ENCODE measurements around the gene CRIP3.

Gene CRIP3

GRCh38 chr6:43318011-43318410 is 9.4 kb upstream of the CRIP3 start:
- no peak for TF ChIP-seq CTCF (IDR thresholded peaks at IDR 0.05; ENCODE audit: borderline replicate concordance, insufficient read depth, low read depth, low read length)
- no peak overlapping the region for H3K4me3 ChIP-seq (ENCODE audit: low read depth, low read length)

GRCh38 chr6:43313813-43314212 is 5.2 kb upstream of the CRIP3 start:
- no peak for TF ChIP-seq CTCF (IDR thresholded peaks at IDR 0.05; ENCODE audit: borderline replicate concordance, insufficient read depth, low read depth, low read length)
- no peak overlapping the region for H3K4me3 ChIP-seq (ENCODE audit: low read depth, low read length)

GRCh38 chr6:43311666-43312065 is 3.0 kb upstream of the CRIP3 start:
- no peak for TF ChIP-seq CTCF (IDR thresholded peaks at IDR 0.05; ENCODE audit: borderline replicate concordance, insufficient read depth, low read depth, low read length)
- H3K4me3 ChIP-seq (ENCODE audit: low read depth, low read length): no peak overlapping the region

GRCh38 chr6:43310624-43311023 is 2.0 kb upstream of the CRIP3 start:
- TF ChIP-seq CTCF (IDR thresholded peaks at IDR 0.05; ENCODE audit: borderline replicate concordance, insufficient read depth, low read depth, low read length): no peak
- H3K4me3 ChIP-seq (ENCODE audit: low read depth, low read length): no peak overlapping the region

- H3K4me3 ChIP-seq (ENCODE audit: low read depth, low read length): no peak overlapping the region
- TF ChIP-seq CTCF (IDR thresholded peaks at IDR 0.05; ENCODE audit: borderline replicate concordance, insufficient read depth, low read depth, low read length): no peak
Measured at GRCh38 chr6:43310134-43310533, 1.5 kb upstream of the CRIP3 start.

- TF ChIP-seq CTCF (IDR thresholded peaks at IDR 0.05; ENCODE audit: borderline replicate concordance, insufficient read depth, low read depth, low read length): no peak
- H3K4me3 ChIP-seq (ENCODE audit: low read depth, low read length): peak overlapping the region; percentile 7
Measured at GRCh38 chr6:43308990-43309477, 408 bp upstream of the CRIP3 start.

- TF ChIP-seq CTCF (IDR thresholded peaks at IDR 0.05; ENCODE audit: borderline replicate concordance, insufficient read depth, low read depth, low read length): no peak
- no peak overlapping the region for H3K4me3 ChIP-seq (ENCODE audit: low read depth, low read length)
Measured at GRCh38 chr6:43307451-43308100, 1.1 kb downstream of the CRIP3 start.

Measured in GM12875 (cell line).